Uterus (tissue), 2 donors: Measurements from ENCODE around the gene ADAMTS17.

Experiments
- POLR2A ChIP-seq, 2 donors: fragments of 450-650 bp; IDR thresholded peaks; one replicate each; pipeline ENCODE4 v1.6.1; 2016; ENCODE audit warnings: antibody characterized with exemption in 2 of 2, mild to moderate bottlenecking in 1 of 2, moderate library complexity in 1 of 2
- TF ChIP-seq, protein P1 (sequence below), 4 experiments: fragments of 200-600 bp in 2 of 4; fragments of 450-650 bp in 2 of 4; sonication (generic) in 2 of 4; IDR thresholded peaks; one replicate each; pipeline ENCODE4 v1.5.1; 2016 to 2019; ENCODE audit warnings: antibody characterized with exemption in 4 of 4, mild to moderate bottlenecking in 2 of 4, moderate library complexity in 1 of 4

DNA sequence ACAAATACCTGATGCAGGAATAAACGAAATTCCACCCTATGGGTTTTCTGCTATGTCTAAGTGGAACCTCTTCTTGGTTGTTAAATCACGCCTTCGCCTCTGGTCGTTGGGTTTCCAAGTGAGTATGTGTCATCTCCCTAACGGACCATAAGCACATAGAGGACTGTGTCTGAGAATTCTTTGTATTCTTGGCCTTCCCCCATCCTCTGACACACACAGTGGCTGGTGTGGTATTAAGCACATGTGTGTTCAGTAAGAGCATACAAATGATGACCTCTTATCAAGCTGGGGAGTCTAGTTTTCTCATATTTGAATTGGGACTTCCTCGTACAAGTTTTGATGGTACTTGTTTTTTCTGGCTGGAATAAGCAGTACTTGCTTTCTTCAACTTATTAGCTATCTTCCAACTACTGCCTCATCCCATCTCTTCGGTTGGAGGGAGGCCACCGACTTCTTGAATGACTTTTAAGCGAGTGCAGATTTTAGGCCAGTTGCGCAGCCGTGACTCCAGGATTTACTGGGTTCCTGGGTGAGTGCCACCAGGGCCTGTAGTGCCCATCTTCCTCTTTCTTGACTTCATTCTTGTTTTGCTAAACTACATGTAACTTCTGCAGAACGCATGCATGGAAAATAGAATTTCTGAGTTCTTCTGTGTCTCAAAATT is 240.2 kb downstream of the ADAMTS17 start:
- TF ChIP-seq POLR2A (IDR thresholded peaks at IDR 0.05), result no peak
- TF ChIP-seq, protein P1, sequence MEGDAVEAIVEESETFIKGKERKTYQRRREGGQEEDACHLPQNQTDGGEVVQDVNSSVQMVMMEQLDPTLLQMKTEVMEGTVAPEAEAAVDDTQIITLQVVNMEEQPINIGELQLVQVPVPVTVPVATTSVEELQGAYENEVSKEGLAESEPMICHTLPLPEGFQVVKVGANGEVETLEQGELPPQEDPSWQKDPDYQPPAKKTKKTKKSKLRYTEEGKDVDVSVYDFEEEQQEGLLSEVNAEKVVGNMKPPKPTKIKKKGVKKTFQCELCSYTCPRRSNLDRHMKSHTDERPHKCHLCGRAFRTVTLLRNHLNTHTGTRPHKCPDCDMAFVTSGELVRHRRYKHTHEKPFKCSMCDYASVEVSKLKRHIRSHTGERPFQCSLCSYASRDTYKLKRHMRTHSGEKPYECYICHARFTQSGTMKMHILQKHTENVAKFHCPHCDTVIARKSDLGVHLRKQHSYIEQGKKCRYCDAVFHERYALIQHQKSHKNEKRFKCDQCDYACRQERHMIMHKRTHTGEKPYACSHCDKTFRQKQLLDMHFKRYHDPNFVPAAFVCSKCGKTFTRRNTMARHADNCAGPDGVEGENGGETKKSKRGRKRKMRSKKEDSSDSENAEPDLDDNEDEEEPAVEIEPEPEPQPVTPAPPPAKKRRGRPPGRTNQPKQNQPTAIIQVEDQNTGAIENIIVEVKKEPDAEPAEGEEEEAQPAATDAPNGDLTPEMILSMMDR (IDR thresholded peaks at IDR 0.05), result no peak
